Measurements from ENCODE around the gene EDEM2.

- no peak for TF ChIP-seq ZHX1 (CRISPR knock-in tag; IDR thresholded peaks at IDR 0.05; ENCODE audit: low read depth)
- no peak for TF ChIP-seq SMAD1 (CRISPR knock-in tag; IDR thresholded peaks at IDR 0.05; ENCODE audit: borderline replicate concordance, low read depth)
- no peak for TF ChIP-seq PBX3 (CRISPR knock-in tag; IDR thresholded peaks at IDR 0.05; ENCODE audit: borderline replicate concordance)
- no peak for TF ChIP-seq POLR2A (IDR thresholded peaks at IDR 0.05; ENCODE audit: insufficient read depth in 1 of 2, low read depth in 2 of 2, low read length in 2 of 2)
- no peak for TF ChIP-seq ZNF292 (CRISPR knock-in tag; IDR thresholded peaks at IDR 0.05; ENCODE audit: borderline replicate concordance, low read depth)
- peak; percentile 34 for TF ChIP-seq HES4 (CRISPR knock-in tag; IDR thresholded peaks at IDR 0.05; ENCODE audit: borderline replicate concordance)
These were observed 53.8 kb downstream of the EDEM2 start for GRCh38 chr20:35093267-35093884.

All from HepG2 (cell line).